ENCODE data around the gene TPSAB1.
A peak's percentile ranks its signal among the peaks of the same experiment; 100 is the strongest.
"Not testable (repeated sequence)": the region's sequence is repeated elsewhere in the genome, so short reads cannot be mapped to it uniquely, and the experiment has no call there.

TPSAB1 gene

DNA sequence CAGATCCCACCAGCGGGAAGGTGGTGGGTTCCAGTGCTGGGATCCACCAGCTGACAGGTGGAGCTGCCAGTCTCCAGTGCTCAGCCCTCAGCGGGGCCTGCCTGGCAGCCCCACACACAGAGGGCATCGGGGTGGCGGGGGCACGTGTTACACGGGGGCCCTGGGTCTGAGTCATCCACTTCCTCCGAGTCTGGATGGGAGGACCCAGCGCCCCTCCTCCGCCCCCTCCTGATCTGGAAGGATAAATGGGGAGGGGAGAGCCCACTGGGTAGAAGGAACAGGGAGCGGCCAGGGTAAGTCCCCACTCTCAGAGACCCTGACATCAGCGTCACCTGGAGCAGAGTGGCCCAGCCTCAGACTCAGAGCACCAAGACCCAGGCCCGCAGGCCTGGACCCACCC, at the start of gene TPSAB1:
Gene TPSAB1 (plus strand): TSS at position 270 of the 400 bp plus-strand sequence. CDS start 234 bp downstream, outside the sequence.
- DNase-seq; H3K27me3 Mint-ChIP-seq; H3K36me3 Mint-ChIP-seq (ENCODE audit: low read depth); H3K27ac Mint-ChIP-seq; ATAC-seq; H3K4me3 Mint-ChIP-seq; H3K9me3 Mint-ChIP-seq; H3K4me1 Mint-ChIP-seq: not testable (repeated sequence)

GRCh38 chr16:1190789-1191188, 49.7 kb upstream of the TPSAB1 start:
- ATAC-seq; H3K36me3 Mint-ChIP-seq (ENCODE audit: low read depth); H3K4me1 Mint-ChIP-seq; H3K27ac Mint-ChIP-seq; H3K27me3 Mint-ChIP-seq; H3K9me3 Mint-ChIP-seq; H3K4me3 Mint-ChIP-seq; DNase-seq: not testable (repeated sequence)

- H3K27ac Mint-ChIP-seq = no peak overlapping the region
These were observed 48.0 kb upstream of the TPSAB1 start for GRCh38 chr16:1192384-1193073.

GRCh38 chr16:1193143-1193824, 47.2 kb upstream of the TPSAB1 start:
- Mint-ChIP-seq H3K27me3 (no peaks in the 10 kb centered on the region), H3K9me3 (no peaks in the 10 kb centered on the region), H3K36me3 (ENCODE audit: low read depth) (no peaks in the 10 kb centered on the region), H3K4me3 (no peak overlapping the region), H3K4me1 (no peaks in the 10 kb centered on the region), H3K27ac (no peak overlapping the region)
- ATAC-seq (no peak), DNase-seq (no peak)

More at GRCh38 chr16:1192384-1193073, 48.0 kb upstream of the TPSAB1 start:
- no peaks in the 10 kb centered on the region for H3K4me1 Mint-ChIP-seq
- no peaks in the 10 kb centered on the region for H3K36me3 Mint-ChIP-seq (ENCODE audit: low read depth)
- DNase-seq (no peak), ATAC-seq (no peak)
- no peak overlapping the region for H3K4me3 Mint-ChIP-seq
- H3K27me3 Mint-ChIP-seq = no peaks in the 10 kb centered on the region
- H3K9me3 Mint-ChIP-seq = no peaks in the 10 kb centered on the region

DNA sequence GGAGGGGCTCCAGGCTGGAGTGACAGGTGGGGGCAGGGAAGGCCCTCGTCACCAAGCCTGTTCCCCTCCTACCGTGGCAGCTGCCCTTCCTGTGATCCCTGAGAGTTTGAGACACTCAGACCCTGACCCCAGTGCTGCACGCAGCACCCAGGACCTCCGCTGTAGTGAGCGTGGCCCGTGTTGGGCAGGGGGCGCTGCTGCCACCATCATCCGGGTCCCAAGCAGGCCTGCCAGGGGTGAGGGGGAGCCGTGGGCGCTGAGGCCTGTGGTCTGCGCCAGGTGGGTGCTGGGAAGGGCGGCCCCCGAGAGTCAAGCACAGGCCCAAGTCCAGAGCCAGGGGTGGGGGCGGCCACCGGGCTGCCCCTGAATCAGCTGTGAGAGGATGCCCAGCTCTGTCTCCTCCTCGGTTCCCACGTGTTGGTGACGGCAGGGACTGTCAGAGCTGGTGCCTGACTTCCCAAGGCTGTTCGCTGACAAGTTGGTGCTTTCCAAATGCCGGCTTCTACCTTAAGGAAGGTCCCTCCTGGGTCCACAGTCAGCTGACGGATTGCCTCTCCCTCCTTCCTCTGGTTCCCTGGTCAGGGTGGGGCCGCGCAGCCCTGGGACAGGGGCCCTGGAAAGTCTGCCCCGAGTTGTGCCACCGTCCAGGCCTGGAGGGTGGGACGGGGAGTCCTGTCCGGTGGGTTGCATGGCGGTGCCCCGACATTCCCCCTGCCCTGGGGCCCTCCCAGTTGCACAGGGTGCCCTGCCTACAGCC, 46.5 kb upstream of the TPSAB1 start:
- Mint-ChIP-seq H3K27me3 (no peaks in the 10 kb centered on the region), H3K36me3 (ENCODE audit: low read depth) (no peaks in the 10 kb centered on the region), H3K27ac (no peak overlapping the region), H3K4me1 (no peaks in the 10 kb centered on the region), H3K4me3 (no peak overlapping the region), H3K9me3 (no peaks in the 10 kb centered on the region)
- DNase-seq (no peak), ATAC-seq (no peak)

- Mint-ChIP-seq H3K4me1 (no peaks in the 10 kb centered on the region), H3K27ac (no peak overlapping the region), H3K9me3 (no peaks in the 10 kb centered on the region), H3K4me3 (no peak overlapping the region), H3K36me3 (ENCODE audit: low read depth) (no peaks in the 10 kb centered on the region), H3K27me3 (no peaks in the 10 kb centered on the region)
- DNase-seq (peak; percentile 26), ATAC-seq (no peak)
These were observed 45.7 kb upstream of the TPSAB1 start for GRCh38 chr16:1194665-1195392.

- H3K4me1 Mint-ChIP-seq = no peaks in the 10 kb centered on the region
- H3K9me3 Mint-ChIP-seq = no peaks in the 10 kb centered on the region
- no peak overlapping the region for H3K27ac Mint-ChIP-seq
- no peak for ATAC-seq
- no peaks in the 10 kb centered on the region for H3K36me3 Mint-ChIP-seq (ENCODE audit: low read depth)
- no peak overlapping the region for H3K4me3 Mint-ChIP-seq
- DNase-seq = no peak
- no peaks in the 10 kb centered on the region for H3K27me3 Mint-ChIP-seq
These were observed 45.2 kb upstream of the TPSAB1 start for GRCh38 chr16:1195393-1195666.

DNA sequence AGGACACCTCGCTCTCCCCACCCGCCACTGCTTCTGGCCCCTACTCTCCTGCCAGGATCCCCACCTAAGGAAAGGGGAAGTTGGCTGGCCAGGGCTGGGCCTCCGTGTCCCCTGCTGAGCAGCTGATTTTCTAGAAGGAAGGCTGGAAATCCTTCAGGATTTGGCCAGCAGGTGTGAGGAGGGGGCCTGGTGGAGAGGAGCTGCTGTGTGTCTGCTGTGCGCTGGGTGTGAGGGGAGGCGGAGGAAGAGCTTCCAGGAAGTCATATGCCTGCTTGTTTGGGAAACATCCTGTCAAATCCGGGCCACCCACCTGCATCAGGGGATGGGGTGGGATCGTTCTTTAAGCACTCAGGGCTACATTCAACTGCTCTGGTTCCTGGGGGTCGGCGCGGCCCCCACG, 44.0 kb upstream of the TPSAB1 start:
- no peak overlapping the region for H3K4me3 Mint-ChIP-seq
- no peaks in the 10 kb centered on the region for H3K4me1 Mint-ChIP-seq
- H3K27me3 Mint-ChIP-seq = no peaks in the 10 kb centered on the region
- no peaks in the 10 kb centered on the region for H3K36me3 Mint-ChIP-seq (ENCODE audit: low read depth)
- DNase-seq (no peak), ATAC-seq (no peak)
- H3K9me3 Mint-ChIP-seq = no peaks in the 10 kb centered on the region
- H3K27ac Mint-ChIP-seq = no peak overlapping the region

DNA sequence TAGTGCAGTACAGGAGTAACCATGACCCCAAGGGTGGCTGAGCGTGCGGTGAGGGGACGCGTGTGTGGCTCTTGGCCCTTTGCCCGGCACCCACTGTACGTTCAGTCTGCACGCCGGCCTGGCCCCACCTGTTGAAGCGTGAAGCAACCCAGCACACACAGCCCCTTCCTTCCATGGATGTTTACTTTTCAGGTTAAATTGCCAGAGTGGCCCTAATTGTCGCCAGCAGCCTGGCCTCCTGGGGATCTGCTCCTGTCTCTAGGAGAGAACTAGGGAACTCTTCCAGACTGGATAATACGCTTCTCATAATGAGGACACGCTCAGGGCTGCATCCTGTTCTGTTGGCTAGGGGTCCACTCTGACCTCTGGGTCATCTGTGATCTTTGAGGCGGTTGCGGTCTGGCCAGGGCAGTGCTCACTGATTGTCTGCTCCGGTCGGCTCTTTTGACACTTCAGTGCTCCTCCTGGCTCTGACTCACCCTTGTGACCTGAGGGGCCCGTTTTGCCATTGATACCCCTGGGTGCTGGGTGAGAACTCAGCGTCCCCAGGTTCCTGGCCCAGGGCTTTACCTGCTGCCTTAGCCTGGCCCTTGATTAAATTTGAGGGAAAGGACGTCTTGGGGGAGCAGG, 43.2 kb upstream of the TPSAB1 start:
- no peak overlapping the region for H3K4me3 Mint-ChIP-seq
- ATAC-seq = no peak

DNA sequence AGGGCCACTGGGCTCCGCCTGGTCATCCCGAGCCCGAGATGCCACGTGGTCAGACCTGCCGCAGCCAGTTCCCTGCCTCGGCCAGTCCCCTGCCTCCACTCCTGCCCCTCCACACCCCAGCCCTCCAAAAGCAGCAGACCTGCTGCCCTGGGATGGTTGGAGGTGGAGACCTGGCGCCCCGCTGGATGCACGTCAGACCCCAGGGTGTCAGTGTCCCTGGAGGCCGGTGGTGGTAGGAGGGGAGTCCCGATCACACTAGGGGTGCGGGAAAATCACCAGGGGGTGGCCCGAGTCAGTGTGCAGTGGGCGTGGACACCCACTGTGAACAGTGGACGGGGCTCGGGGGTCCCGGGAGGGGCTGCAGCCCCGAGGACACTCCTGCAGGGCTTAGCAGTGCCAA, 42.3 kb upstream of the TPSAB1 start:
- no peaks in the 10 kb centered on the region for H3K9me3 Mint-ChIP-seq
- no peaks in the 10 kb centered on the region for H3K4me1 Mint-ChIP-seq
- no peak for DNase-seq
- H3K27me3 Mint-ChIP-seq = no peaks in the 10 kb centered on the region
- ATAC-seq = no peak
- H3K4me3 Mint-ChIP-seq = no peak overlapping the region
- H3K27ac Mint-ChIP-seq = no peak overlapping the region
- no peaks in the 10 kb centered on the region for H3K36me3 Mint-ChIP-seq (ENCODE audit: low read depth)

More for the DNA sequence above, 43.2 kb upstream of the TPSAB1 start:
- Mint-ChIP-seq H3K27ac (no peak overlapping the region), H3K27me3 (no peaks in the 10 kb centered on the region), H3K4me1 (no peaks in the 10 kb centered on the region), H3K36me3 (ENCODE audit: low read depth) (no peaks in the 10 kb centered on the region), H3K9me3 (no peaks in the 10 kb centered on the region)
- DNase-seq = no peak

GRCh38 chr16:1198671-1199346, 41.7 kb upstream of the TPSAB1 start:
- ATAC-seq; DNase-seq; H3K9me3 Mint-ChIP-seq; H3K4me3 Mint-ChIP-seq; H3K27ac Mint-ChIP-seq; H3K27me3 Mint-ChIP-seq; H3K36me3 Mint-ChIP-seq (ENCODE audit: low read depth); H3K4me1 Mint-ChIP-seq: not testable (repeated sequence)

- no peak for ATAC-seq
- H3K27ac Mint-ChIP-seq = no peak overlapping the region
These were observed 41.0 kb upstream of the TPSAB1 start for GRCh38 chr16:1199347-1200013.

GRCh38 chr16:1200014-1200627, 40.4 kb upstream of the TPSAB1 start:
- H3K27me3 Mint-ChIP-seq = no peaks in the 10 kb centered on the region
- H3K4me3 Mint-ChIP-seq = no peak overlapping the region
- no peaks in the 10 kb centered on the region for H3K4me1 Mint-ChIP-seq
- no peaks in the 10 kb centered on the region for H3K9me3 Mint-ChIP-seq
- no peak for DNase-seq
- no peak for ATAC-seq
- no peaks in the 10 kb centered on the region for H3K36me3 Mint-ChIP-seq (ENCODE audit: low read depth)
- H3K27ac Mint-ChIP-seq = no peak overlapping the region

More at GRCh38 chr16:1199347-1200013, 41.0 kb upstream of the TPSAB1 start:
- Mint-ChIP-seq H3K4me1 (no peaks in the 10 kb centered on the region), H3K4me3 (no peak overlapping the region), H3K36me3 (ENCODE audit: low read depth) (no peaks in the 10 kb centered on the region), H3K9me3 (no peaks in the 10 kb centered on the region), H3K27me3 (no peaks in the 10 kb centered on the region)
- no peak for DNase-seq
